Measurements from ENCODE around the gene OLA1. TPM values are rescaled to one million over a fixed set of nuclear protein-coding genes. Genes with fewer than 3 reads are reported as not detected.

OLA1 gene
- total and polyA plus RNA-seq, 2 of the 4 experiments (the other 2 are of a cell fraction): 54.7 to 71.2 TPM

DNA sequence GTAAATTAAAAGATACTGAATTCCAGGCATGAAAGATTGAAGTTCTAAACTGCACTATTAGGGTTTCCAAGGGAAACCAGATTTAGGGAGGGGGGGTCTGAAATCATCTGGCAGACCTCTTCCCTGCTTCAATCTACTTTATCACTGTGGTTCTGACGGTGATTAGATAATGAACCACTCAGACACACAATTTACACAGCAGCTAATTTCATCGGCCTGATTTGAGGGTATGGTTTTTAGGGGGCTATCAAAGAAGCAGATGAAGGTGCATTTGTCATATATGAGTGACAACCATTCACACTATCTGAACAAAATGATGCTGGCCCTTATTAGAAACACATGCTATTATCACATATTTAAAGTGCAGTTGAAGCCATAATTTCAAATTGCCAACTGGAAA lies 106.0 kb downstream of the OLA1 start:
- Histone ChIP-seq H3K4me3 (ENCODE audit: insufficient read depth, low read depth, low read length) (no peak overlapping the region), H2BK120ac (ENCODE audit: low read depth, low read length) (no peak overlapping the region), H3K14ac (replicated peaks; ENCODE audit: low read depth, low read length) (no peak overlapping the region), H3K4me2 (ENCODE audit: low read depth, low read length) (no peak overlapping the region), H3K9ac (ENCODE audit: low read depth, low read length) (no peak overlapping the region), H2AFZ (replicated peaks; ENCODE audit: low read length, poor library complexity) (no peak overlapping the region), H3K79me1 (ENCODE audit: low read depth in 1 of 2, low read length in 2 of 2) (peaks cover 12 to 25% of the 10 kb centered on the region in 2 experiments; a peak in 3 of 4 replicates), H3K27me3 (ENCODE audit: control insufficient read depth, insufficient read depth, low read length) (no peaks in the 10 kb centered on the region), H2BK20ac (ENCODE audit: low read depth, low read length) (no peak overlapping the region), H2AK9ac (replicated peaks; ENCODE audit: low read depth, low read length, poor library complexity) (no peak overlapping the region), H3K27ac (ENCODE audit: insufficient read depth, low read length) (no peak overlapping the region), H2BK15ac (ENCODE audit: low read depth, low read length) (no peak overlapping the region), H3K23ac (ENCODE audit: low read depth, low read length) (no peak overlapping the region), H3K36me3 (ENCODE audit: control insufficient read depth, insufficient read depth, low read length) (peaks cover 4% of the 10 kb centered on the region), H3K9me1 (ENCODE audit: insufficient read depth, low read length) (no peaks in the 10 kb centered on the region), H2BK5ac (ENCODE audit: low read depth, low read length, poor library complexity, severe bottlenecking) (no peak overlapping the region), H3K4ac (ENCODE audit: low read depth, low read length) (no peak overlapping the region), H4K91ac (ENCODE audit: insufficient read depth, low read depth, low read length) (no peak overlapping the region), H3K4me1 (ENCODE audit: control insufficient read depth, insufficient read depth, low read length) (no peaks in the 10 kb centered on the region), H3K56ac (ENCODE audit: extremely low read depth, insufficient read depth, low read length) (no peak overlapping the region), H4K20me1 (ENCODE audit: insufficient read depth, low read length) (peaks cover 2% of the 10 kb centered on the region; the same call in 1 of the 2 replicates), H4K8ac (ENCODE audit: low read depth in 2 of 2, low read length in 2 of 2) (no peak overlapping the region), H2AK5ac (ENCODE audit: low read depth, low read length) (no peak overlapping the region), H4K5ac (ENCODE audit: low read depth, low read length) (no peak overlapping the region), H3K18ac (ENCODE audit: low read depth, low read length) (no peak overlapping the region), H3K9me3 (ENCODE audit: control insufficient read depth, insufficient read depth, low read length) (peaks cover 2% of the 10 kb centered on the region; the same call in 1 of the 2 replicates)
- in situ Hi-C loops (cut with MboI; ENCODE audit: low sequenced_read_pairs): no loop called here
- no TSS peak for BruUV-seq (replicated peaks)
- WGBS, 2 experiments (ENCODE audit: extremely low coverage in 2 of 2, insufficient read length in 1 of 2): no CpG with 5 or more reads among the region's 2 CpGs
- no peak for ATAC-seq (ENCODE audit: low read depth)
- no peak for DNase-seq
- POLR2A ChIA-PET (ENCODE audit: unreplicated experiment): no interaction called here
- CTCF ChIA-PET: no interaction called here
- intact Hi-C loops (cut with micrococcal nuclease): no loop called here
- TF ChIP-seq POLR2A (IDR thresholded peaks at IDR 0.05; ENCODE audit: low read depth, low read length): no peak
- TF ChIP-seq RAD21 (IDR thresholded peaks at IDR 0.05; ENCODE audit: low read length): no peak
- no peak for TF ChIP-seq BHLHE40 (IDR thresholded peaks at IDR 0.05; ENCODE audit: low read depth, low read length)
- TF ChIP-seq, protein P1, sequence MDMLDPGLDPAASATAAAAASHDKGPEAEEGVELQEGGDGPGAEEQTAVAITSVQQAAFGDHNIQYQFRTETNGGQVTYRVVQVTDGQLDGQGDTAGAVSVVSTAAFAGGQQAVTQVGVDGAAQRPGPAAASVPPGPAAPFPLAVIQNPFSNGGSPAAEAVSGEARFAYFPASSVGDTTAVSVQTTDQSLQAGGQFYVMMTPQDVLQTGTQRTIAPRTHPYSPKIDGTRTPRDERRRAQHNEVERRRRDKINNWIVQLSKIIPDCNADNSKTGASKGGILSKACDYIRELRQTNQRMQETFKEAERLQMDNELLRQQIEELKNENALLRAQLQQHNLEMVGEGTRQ (IDR thresholded peaks at IDR 0.05; ENCODE audit: low read depth, low read length): no peak
- TF ChIP-seq RFX5 (IDR thresholded peaks at IDR 0.05; ENCODE audit: low read depth, low read length): no peak
- TF ChIP-seq FOS (IDR thresholded peaks at IDR 0.05; ENCODE audit: low read depth, low read length): no peak
- TF ChIP-seq MAFK (IDR thresholded peaks at IDR 0.05; ENCODE audit: low read depth, low read length): no peak
- no peak for TF ChIP-seq MXI1 (IDR thresholded peaks at IDR 0.05; ENCODE audit: borderline replicate concordance, low read depth, low read length)
- TF ChIP-seq CEBPB (IDR thresholded peaks at IDR 0.05; ENCODE audit: low read depth, low read length): no peak
- TF ChIP-seq RCOR1 (IDR thresholded peaks at IDR 0.05; ENCODE audit: insufficient replicate concordance, low read length): no peak
- TF ChIP-seq SMC3 (IDR thresholded peaks at IDR 0.05; ENCODE audit: low read depth, low read length): no peak
- TF ChIP-seq, protein P2, sequence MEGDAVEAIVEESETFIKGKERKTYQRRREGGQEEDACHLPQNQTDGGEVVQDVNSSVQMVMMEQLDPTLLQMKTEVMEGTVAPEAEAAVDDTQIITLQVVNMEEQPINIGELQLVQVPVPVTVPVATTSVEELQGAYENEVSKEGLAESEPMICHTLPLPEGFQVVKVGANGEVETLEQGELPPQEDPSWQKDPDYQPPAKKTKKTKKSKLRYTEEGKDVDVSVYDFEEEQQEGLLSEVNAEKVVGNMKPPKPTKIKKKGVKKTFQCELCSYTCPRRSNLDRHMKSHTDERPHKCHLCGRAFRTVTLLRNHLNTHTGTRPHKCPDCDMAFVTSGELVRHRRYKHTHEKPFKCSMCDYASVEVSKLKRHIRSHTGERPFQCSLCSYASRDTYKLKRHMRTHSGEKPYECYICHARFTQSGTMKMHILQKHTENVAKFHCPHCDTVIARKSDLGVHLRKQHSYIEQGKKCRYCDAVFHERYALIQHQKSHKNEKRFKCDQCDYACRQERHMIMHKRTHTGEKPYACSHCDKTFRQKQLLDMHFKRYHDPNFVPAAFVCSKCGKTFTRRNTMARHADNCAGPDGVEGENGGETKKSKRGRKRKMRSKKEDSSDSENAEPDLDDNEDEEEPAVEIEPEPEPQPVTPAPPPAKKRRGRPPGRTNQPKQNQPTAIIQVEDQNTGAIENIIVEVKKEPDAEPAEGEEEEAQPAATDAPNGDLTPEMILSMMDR (conservative IDR thresholded peaks at IDR 0.05; ENCODE audit: low read depth, low read length): no peak
- no peak for TF ChIP-seq MAZ (IDR thresholded peaks at IDR 0.05; ENCODE audit: borderline replicate concordance, low read depth, low read length)
- TF ChIP-seq CHD1 (IDR thresholded peaks at IDR 0.05; ENCODE audit: low read depth, low read length): no peak
- TF ChIP-seq, protein P3, sequence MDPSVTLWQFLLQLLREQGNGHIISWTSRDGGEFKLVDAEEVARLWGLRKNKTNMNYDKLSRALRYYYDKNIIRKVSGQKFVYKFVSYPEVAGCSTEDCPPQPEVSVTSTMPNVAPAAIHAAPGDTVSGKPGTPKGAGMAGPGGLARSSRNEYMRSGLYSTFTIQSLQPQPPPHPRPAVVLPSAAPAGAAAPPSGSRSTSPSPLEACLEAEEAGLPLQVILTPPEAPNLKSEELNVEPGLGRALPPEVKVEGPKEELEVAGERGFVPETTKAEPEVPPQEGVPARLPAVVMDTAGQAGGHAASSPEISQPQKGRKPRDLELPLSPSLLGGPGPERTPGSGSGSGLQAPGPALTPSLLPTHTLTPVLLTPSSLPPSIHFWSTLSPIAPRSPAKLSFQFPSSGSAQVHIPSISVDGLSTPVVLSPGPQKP (IDR thresholded peaks at IDR 0.05; ENCODE audit: borderline replicate concordance, low read depth, low read length): no peak
- dilution Hi-C loops (cut with HindIII; ENCODE audit: low sequenced_read_pairs, unreplicated experiment): no loop called here

Data from IMR-90 (cell line).